ENCODE measurements around the gene SELPLG.

- TF ChIP-seq POLR2AphosphoS5 (IDR thresholded peaks at IDR 0.05; ENCODE audit: borderline replicate concordance, low read depth, low read length) (no peak), EZH2 (IDR thresholded peaks at IDR 0.05) (no peak)
Observed at GRCh38 chr12:108602209-108602705, 31.4 kb downstream of the SELPLG start.

Measured in SK-N-MC (cell line).